HG03432 (cell line): ENCODE measurements around the gene MYL3.
"Not testable (repeated sequence)": the region's sequence is repeated elsewhere in the genome, so short reads cannot be mapped to it uniquely, and the experiment has no call there.

ENCODE experiments used
- ATAC-seq: cut with Tn5 transposase; IDR thresholded peaks from one replicate; pipeline ENCODE4 v1.9.1; 2021; ENCODE audit warnings: mild to moderate bottlenecking, moderate library complexity; ENCODE audit not compliant: unreplicated experiment

MYL3 gene

DNA sequence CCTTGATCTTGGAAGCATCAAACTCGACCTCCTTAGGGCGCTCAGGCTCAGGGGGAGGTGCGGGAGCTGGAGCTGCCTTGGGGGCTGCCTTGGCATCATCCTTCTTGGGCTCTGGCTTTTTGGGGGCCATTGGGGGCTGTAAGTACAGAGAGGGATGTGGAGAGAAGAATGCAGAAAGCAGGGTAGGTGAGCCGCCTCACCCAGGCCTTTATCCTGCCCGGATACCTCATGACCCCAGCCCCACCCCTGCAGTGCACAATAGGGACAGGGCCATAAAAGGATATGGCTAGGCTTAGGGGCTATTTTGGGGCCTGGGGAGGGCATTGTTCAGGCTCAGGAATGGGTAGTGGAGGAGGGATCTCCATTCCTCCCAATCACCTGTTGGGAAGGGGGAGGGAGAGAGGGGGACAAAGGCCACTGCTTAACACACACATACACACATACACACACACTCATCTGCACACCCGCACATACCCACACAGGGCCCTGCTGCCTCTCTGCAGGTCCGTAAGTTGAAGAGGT, at the start of gene MYL3:
Gene MYL3, minus strand, starts transcription at position 184 of the 522 bp plus-strand sequence. Its CDS starts 54 bp downstream, at position 130.
- ATAC-seq, result no peak

DNA sequence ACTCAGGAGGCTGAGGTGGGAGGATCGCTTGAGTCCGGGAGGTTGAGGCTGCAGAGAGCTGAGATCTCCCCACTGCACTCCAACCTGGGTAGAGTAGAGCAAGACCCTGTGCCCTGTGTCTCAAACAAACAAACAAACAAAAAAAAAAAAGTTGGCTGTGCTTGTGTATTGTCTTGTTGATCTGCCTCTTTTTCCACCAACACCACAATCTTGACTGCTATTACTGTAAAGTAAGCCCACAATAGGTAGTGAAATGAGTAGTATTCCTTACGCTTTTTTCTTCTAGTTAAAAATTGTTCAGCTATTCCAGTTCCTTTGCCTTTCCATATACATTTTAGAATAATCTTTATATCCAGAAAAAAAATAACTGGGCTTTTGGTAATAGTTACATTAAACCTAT, 49.7 kb upstream of the MYL3 start:
- no peak for ATAC-seq

DNA sequence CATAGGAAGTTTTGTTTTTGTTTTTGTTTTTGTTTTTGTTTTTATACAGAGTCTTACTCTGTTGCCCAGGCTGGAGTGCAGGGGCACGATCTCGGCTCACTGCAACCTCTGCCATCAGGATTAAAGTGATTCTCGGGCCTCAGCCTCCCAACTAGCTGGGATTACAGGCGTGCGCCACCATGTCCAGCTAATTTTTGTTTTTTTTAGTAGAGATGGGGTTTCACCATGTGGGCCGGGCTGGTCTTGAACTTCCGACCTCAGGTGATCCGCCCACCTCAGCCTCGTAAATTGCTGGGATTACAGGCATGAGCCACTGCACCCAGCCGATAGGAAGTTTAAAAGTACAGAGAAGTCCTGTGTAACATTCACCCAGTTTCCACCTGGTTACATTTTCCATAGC, 47.7 kb upstream of the MYL3 start:
- not testable (repeated sequence) for ATAC-seq

DNA sequence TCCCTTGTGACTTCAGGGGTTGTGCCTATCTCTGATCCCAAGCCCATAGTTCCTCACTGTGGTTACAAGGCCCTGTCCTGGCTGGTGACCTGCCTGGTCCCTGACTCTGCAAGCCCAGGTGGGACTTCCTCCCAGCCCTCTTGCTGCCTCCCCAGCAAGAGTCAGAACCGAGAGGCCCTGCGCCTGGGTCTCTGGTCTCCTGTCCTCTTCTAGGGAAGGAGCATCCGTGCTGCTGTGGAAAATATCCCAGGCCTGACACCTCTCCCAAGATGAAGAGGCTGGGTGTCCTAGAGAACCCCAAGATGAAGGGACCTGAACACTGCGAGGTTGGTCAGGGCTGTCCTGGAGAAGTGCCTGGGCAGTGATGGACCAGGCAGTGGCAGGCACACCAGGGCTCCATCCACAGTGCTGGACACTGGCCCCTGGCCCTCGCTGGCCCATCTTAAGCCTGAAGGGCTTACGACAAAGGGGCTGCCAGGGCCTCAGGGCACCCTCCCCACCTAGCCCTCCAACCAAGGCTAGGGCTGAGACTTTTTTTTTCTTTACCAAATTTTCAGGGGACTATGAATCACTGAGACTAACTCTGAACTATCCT, 47.0 kb upstream of the MYL3 start:
- no peak for ATAC-seq

DNA sequence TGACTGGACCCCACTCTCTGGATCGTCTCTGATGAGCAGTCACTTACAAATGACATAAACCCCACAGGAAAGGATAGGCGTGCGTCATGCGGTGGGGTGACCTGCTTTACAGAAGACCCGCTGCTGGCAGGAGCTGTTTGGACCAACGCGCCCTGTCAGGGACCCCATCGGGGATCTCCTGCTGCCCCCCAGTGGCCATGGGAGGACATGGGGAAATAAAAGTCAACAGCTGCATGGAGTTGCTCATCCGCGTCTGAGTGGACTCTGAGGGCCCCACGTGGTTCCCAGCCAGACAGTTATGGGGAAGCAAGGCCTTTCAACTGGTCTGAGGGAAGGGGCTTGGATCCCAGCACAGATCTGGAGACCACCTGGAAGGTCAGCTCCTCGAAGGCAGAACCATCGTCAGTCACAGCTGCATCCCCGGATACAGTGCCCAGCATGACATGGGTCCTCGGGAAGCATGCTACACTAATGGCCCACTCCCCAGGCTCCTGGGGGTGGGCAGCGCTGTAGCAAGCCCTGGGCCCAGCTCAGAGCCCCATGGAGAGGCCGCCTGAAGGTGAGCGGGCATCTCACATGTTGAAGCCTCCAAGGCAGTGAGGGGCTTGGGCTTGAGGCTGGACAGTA, 46.4 kb upstream of the MYL3 start:
- ATAC-seq, result peak; percentile 48

DNA sequence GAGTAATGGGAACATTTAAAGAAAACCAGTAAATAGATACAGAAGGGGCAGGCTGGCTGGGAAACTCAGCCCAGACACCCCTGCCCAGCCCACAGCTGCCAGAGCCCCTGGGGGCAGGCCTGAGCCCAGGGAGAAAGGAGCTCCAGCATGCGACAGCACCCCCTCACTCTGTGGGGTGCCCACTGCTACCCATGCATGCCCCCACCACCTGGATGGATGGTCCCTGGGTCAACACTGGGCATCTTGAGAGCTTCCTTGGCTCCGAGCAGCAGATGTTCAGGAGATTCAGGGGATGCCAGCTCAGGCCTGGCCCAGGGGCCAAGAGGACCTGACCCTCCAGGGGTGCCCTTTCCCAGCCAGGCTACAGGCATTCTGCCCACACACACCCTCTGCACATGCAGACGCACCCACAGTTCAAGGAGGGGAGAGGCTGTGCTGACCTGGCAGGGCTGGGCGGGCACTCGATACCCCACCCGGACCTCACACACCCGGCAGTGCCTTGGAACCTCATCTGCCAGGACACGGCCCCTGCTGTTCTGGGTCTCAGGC, 45.8 kb upstream of the MYL3 start:
- ATAC-seq, result no peak

DNA sequence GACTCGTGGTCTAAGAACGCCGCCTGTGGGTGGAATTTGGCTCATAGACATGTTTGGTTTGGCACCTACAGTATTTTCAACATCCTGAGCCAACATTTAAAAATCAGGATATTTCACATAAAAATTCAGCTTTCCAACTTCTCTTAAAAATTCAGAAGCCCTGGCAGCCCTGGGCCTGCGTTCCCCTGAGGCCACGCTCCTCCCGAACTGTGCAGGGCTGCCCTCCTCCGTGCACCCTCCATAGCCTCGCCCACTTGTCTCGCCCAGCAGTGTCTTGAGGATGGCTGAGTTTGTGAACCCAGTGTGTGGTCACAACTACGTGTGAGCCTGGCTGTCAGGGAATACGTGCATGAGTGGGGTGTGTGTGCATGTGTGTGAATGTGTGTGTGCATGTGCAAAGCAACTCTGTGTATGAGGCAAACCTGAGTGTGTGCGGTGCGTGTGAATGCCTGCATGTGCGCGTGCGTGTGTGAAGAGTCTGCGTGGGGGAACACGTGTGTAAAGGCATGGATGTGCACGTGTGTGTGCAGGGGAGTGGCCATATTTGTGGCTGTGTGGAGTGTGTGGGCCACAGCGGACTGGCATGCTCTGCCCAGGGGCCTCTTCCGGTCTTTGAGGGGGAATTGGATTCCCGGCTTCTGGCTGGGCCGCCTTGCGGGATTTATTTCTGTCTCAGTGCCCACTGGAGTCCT, 45.2 kb upstream of the MYL3 start:
- no peak for ATAC-seq

DNA sequence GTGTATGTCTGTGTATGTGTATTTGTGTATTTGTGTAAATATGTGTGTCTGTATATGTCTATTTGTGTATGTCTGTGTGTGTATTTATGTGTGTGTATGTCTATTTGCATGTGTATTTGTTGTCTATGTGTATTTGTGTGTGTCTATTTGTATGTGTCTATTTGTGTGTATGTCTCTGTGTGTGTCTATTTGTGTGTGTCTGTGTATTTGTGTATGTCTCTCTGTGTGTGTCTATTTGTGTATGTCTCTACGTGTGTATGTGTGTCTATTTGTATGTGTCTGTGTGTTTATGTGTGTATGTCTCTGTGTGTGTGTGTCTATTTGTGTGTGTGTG, 44.7 kb upstream of the MYL3 start:
- ATAC-seq, result no peak

DNA sequence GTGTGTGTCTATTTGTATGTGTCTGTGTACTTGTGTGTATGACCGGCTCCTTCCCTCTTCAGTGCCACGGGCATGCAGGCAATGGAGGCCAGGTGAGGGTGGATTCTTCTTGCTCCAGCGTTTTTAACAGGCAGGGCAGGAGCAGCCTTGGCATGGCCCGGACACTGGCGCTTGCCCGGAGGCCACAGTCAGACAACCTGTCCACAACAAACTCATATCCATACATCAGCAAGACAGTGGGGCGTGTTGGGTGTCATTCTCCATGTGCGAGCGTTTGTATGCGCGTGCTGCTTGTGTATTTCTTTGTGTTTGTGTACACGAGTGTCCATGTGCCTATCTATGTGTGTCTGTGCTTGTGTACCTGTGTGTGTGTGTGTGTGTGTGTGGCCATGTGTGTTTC, 44.0 kb upstream of the MYL3 start:
- ATAC-seq, result no peak

DNA sequence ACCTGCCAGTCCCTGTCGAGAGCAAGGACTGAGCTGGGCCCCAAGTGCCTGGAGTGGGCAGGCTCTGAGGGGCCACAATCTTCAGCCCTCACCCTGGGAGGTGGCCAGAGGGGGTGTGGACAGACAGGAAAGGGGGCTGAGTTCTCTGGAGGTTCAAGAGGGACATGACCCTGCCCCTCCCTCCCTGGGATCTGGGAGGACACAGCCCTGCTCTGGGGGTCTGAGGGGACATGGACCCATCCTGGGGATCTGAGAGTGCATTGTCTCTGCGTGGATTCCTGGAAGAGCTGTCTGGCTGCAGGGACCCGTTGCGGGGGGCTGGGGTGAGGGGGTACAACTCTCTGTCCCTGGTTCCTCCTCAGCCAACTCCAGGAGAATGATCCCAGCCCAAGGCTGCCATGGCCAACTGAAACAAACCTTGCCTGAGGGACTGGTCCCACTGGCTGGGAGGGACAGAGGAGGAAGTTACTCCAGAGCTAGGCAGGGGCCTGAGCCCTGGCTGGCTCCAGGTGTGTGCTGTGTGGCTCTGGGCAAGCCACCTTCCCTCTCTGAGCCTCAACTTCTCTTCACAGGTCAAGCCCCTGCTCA, 43.3 kb upstream of the MYL3 start:
- no peak for ATAC-seq

DNA sequence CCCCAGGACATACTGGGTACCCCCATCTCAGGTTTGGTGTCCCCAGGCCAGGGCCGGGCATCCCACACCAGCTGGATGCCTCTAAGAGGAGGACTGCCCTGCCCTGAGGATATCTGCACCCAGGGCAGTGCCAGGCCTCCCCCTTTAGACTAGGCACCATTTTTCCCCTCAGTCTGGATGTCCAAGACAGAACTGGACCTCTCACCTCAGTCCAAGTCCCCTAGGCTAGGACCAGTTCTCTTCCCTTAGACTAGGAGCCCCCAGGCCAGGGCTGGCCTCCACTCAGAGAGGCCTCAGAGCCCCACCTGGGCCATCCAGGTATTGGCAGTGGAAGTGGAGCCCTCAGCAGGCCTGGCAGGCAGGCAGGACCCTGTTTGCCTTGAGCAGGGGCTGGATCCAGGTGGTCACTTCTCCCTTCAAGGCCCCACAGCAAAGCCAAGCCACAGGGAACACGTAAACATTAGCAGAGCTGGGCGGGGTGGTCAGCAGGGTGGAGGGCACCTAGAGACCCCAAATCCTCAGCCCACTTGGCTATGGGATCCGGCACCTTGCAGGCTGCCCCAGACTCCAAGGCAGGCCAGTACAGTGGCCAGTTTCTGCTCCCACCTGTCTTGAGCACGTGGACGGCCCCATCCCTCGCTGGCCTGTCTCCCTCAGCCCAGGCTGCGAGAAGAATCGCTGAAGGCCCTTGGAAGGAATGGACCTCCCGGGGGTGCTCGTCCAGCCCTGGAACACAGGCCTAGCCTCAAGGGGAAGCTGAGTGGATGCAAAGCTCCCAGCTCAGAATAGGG, 42.6 kb upstream of the MYL3 start:
- ATAC-seq, result no peak

DNA sequence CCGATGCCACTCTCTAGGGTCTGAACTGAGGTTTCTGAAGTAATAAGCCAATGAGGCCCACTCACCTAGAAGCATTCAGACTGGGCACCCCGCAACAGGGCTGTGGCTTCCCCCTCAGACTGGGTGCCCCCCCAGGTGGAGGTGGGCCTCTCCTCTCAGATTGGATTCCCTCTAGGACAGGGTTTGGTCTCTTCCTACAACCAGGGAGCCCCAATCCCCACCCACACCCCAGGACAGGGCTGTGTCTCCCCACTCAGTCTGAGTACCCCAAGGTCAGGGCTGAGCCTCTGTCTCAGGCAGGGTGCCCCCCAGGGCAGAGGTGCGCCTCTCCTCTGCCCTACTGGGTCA, 41.9 kb upstream of the MYL3 start:
- ATAC-seq, result no peak

DNA sequence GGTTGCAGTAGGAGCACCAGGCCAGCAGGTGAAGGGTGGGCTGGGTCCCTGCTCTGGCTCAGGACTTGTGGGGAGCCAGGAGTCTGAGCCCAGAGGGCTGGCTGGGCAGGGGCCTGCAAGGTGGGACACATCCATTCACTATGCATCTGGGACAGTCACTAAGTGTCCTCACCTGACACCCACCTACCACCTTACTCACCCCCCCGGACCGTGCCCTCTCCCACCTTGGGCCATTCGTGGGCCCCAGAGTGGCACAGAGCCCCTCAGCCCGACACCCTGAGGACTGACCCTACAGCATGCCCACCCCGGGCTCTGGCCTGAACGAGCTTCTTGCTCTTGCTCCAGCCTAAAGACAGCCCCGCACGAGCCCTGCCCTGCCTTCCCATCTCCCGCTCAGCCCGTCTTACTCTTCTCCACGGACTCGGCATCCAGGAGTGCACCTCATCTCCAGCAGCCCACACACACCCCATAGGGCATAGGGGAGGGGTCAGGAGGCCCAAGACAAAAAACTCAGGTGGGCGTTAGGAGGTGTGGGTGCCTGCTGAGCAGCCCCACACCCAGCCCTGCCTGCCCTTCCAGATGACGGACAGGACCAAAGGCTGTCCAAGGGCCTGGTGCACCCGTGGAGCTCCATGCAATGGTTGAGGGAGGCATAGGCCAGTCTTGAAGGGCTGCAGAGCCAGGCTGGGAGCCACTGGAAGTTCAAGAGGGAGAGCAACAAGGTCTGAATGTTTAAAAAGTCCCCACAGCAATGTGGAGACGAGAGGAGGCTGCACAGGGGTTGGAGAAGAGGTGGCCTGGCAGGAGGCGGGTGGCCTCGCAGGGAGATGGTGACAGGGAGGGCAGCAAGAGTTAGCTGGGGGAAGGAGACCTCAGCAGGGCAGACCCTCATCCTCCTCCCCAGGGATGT, 41.3 kb upstream of the MYL3 start:
- ATAC-seq, result no peak

DNA sequence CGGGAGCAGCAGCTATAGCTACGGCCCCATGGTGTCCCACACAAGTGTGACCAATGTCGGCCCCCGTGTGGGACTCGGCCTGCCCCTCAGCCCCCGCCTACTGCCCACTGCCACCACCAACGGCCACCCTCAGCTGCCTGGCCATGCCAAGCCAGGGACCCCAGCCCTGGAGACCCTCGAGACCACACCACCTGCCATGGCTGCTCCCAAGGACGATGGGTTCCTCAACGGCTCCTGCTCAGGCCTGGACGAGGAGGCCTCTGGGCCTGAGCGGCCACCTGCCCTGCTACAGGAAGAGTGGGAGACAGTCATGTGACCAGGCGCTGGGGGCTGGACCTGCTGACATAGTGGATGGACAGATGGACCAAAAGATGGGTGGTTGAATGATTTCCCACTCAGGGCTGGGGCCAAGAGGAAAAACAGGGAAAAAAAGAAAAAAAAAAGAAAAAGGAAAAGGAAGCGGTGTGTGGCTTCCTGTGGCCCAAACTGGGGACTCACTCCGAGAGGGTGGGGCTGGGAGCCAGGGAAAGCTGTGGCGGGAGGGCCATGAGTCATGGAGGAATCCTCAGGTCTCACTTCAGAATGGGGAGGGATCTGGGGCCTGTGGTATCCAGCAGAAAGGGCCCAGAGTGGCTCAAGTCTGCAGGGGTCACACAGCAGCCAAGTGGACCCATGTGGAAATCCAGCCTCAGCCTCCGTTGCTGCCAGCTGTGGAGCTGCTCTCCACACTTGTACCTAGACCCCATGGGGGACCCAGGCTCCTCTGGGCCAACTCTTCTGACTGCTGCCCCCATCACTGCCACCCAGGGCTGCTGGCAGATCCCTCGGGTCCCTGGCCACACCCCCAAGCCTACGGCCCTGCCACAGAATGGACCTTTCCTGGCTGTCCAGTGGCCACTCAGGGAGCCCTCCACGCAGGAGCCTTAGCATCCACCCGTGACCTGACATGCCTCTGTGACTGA, 40.4 kb upstream of the MYL3 start:
- ATAC-seq, result no peak

DNA sequence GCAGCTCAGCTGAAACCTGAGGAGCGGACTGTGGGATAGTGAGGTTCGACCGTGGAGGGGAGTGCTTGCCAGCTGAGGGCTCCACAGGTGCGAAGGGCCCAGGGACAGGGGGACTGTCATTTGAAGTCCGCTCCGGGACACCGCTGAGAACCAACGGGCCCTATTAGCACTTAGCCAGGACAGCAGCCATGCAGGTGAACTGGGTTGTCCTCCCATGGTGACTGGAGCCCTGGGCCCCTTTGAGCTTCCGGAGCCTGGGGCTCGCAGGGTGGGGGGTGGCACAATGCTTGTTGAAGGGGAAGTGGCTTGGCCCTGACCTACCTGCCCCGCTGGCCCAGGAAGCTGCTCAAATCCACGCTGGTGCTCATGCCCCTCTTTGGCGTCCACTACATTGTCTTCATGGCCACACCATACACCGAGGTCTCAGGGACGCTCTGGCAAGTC, 39.0 kb upstream of the MYL3 start:
- no peak for ATAC-seq

DNA sequence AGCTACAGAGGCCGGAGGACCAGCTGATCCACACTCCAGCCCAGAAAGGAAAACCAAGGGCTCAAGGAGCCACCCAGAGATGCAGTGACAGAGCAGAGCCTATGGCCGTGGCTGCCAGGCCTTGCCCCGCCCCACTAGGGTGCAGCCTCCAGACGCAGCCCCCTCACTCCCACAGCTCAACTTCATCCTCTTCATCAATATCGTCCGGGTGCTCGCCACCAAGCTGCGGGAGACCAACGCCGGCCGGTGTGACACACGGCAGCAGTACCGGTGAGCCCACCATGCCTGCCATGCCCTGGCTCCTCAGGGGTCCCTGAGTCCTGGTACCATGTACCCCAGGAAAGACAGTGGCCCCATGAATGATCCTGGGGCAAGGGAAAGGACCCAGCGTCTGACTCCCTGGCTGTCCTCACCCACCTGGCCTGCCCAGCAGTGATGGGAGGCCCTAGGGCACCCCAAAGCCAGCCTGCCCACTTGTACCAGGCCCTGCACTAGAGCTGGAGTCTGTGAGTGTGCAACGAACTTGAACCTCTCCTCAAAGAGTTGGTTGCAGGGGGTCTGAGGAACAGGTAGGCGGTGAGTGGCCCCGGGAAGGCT, 38.4 kb upstream of the MYL3 start:
- ATAC-seq, result no peak

DNA sequence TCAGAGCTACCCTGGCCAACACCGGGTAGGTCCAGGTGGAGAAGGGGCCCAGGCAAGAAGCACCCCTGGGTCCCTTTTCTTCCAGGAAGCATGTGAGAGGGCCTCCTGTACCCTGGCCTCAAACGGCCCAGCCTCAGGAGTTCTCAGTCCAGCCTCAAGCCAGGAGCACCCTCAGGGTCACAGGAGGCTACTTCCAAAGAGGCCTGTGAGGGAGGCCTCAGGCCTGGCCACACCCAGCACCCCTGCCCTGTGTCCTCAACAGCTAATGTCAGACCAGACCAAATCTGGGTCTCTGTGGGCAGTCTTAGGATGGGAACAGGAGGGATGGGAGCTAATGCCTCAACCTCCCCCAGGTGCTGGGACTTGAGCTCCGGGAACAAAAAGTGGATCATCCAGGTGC, 37.8 kb upstream of the MYL3 start:
- ATAC-seq, result no peak

DNA sequence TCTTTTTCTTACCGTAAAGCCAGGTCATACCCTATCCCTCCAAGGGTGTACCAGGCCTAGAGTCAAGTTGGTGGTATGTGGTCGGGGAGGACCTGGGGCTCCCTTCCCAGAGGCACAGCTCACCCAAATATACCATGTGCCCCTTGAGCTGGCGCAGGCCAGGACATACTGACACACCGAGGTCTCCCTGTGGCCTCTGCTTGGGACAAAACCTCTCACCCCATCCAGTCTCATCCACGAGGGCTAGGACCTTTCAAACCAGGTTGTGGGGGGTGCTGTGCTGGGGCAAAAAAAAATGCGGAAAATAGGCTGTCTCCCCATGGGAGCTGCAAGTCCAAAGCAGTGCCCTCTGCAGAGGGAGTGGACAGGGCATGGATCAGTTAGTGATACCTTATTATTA, 37.1 kb upstream of the MYL3 start:
- no peak for ATAC-seq

DNA sequence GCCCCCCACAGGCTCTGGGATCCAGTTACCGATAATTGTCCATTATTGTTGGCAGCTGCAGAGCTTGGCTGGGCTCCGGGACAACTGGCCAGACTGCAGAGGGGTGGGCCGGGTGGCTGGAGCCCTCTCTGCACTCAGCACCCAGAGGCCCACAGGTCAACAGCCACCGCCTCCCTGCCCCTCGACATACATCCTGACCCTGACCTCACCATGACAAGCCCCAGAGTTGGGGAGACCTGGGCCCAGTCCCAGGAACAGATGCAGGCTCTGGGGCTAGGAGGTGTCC, 36.7 kb upstream of the MYL3 start:
- no peak for ATAC-seq
